Epithelial cell of proximal tubule (primary cell): ENCODE results near the gene SPAG7. TPM values are rescaled to one million over a fixed set of nuclear protein-coding genes. Genes with fewer than 3 reads are reported as not detected.
A peak's percentile ranks its signal among the peaks of the same experiment; 100 is the strongest.
"Not testable (repeated sequence)": the region's sequence is repeated elsewhere in the genome, so short reads cannot be mapped to it uniquely, and the experiment has no call there.

ENCODE experiments used
- DNase-seq: peaks from one replicate; pipeline ENCODE4 v3.0.0-alpha.2; 2011; ENCODE audit warnings: low read depth
- H3K4me3 ChIP-seq: 2 replicates; pipeline ENCODE4 v1.5.1; 2011; ENCODE audit warnings: low read depth, mild to moderate bottlenecking, low read length
- CTCF ChIP-seq: conservative IDR thresholded peaks from 2 replicates; pipeline ENCODE4 v1.5.1; 2012; ENCODE audit warnings: low read depth, mild to moderate bottlenecking, low read length
- total RNA-seq: library from RNA; depleted of rRNA; stranded (reverse); fragments of >200 nt; gene quantifications from 2 replicates; pipeline ENCODE4 v1.2.3, GENCODE V29; 2015

Gene SPAG7
- total RNA-seq, 1 donor from 2014 or later: 80.8 TPM

- DNase-seq: no peak
- TF ChIP-seq CTCF: no peak
- H3K4me3 ChIP-seq: no peak overlapping the region
Measured at GRCh38 chr17:4936436-4936835, 31.2 kb downstream of the SPAG7 start.

GRCh38 chr17:4935650-4936049 lies 32.0 kb downstream of the SPAG7 start:
- DNase-seq: no peak
- H3K4me3 ChIP-seq: no peak overlapping the region
- no peak for TF ChIP-seq CTCF

- TF ChIP-seq CTCF: peak; percentile 54
- DNase-seq: no peak
- no peak overlapping the region for H3K4me3 ChIP-seq
Measured at GRCh38 chr17:4934173-4934979, 33.2 kb downstream of the SPAG7 start.

DNA sequence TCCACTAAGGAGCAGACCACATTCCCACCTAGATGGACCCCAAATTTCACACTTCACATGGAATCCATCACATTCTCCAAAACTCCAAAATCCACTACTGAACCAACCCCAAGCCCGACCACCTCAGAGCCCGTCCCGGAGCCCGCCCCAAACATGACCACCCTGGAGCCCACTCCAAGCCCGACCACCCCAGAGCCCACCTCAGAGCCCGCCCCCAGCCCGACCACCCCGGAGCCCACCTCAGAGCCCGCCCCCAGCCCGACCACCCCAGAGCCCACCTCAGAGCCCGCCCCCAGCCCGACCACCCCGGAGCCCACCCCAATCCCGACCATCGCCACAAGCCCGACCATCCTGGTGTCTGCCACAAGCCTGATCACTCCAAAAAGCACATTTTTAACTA lies 34.0 kb downstream of the SPAG7 start:
- H3K4me3 ChIP-seq: no peak overlapping the region
- DNase-seq: no peak
- TF ChIP-seq CTCF: no peak

DNA sequence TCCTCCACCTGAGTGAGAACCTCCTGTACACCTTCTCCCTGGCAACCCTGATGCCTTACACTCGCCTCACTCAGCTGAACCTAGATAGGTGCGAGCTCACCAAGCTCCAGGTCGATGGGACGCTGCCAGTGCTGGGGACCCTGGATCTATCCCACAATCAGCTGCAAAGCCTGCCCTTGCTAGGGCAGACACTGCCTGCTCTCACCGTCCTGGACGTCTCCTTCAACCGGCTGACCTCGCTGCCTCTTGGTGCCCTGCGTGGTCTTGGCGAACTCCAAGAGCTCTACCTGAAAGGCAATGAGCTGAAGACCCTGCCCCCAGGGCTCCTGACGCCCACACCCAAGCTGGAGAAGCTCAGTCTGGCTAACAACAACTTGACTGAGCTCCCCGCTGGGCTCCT lies 34.9 kb downstream of the SPAG7 start:
- no peak overlapping the region for H3K4me3 ChIP-seq
- no peak for DNase-seq
- TF ChIP-seq CTCF: no peak

DNA sequence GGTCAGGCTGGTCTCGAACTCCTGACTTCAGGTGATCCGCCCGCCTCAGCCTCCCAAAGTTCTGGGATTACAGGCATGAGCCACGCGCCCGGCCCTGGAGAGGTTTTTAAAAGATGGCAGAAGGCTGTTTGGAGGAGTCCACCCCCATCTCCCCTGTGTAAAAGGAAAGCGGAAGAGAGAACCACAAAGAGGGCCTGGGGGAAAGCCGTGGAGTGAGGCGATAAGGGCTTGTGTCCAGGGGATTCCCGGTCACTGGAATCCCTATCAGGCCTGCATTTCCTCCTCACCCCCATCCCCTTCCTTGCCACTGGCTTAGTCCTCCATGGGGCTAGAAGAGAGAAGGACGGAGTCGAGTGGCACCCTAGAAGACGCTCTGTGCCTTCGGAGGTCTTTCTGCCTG lies 35.7 kb downstream of the SPAG7 start, which contains the start of gene GP1BA:
TSS of gene GP1BA (plus strand) at position 315 of the 400 bp plus-strand sequence. CDS start 328 bp downstream, outside the sequence.
- H3K4me3 ChIP-seq: no peak within 1 kb of the TSS
- no peak for TF ChIP-seq CTCF
- DNase-seq: no peak

DNA sequence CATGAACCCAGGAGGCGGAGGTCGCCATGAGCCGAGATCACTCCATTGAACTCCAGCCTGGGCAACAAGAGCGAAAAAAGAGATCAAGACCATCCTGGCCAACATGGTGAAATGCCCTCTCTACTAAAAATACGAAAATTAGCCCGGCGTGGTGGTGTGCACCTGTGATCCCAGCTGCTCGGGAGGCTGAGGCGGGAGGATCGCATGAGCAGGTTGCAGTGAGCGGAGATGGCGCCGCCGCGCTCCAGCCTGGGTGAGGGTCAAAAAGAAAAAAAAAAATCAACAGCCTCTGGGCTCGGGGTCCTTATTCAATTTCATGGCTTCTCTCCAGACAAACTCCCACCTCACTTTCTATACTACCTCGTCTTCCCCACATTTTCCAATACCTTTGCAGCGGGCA lies 38.7 kb downstream of the SPAG7 start:
- no peak overlapping the region for H3K4me3 ChIP-seq
- no peak for TF ChIP-seq CTCF
- no peak for DNase-seq

GRCh38 chr17:4926577-4927335 lies 40.9 kb downstream of the SPAG7 start:
- not testable (repeated sequence) for DNase-seq, H3K4me3 ChIP-seq
